ENCODE measurements around the gene BTD.

Gene BTD

DNA sequence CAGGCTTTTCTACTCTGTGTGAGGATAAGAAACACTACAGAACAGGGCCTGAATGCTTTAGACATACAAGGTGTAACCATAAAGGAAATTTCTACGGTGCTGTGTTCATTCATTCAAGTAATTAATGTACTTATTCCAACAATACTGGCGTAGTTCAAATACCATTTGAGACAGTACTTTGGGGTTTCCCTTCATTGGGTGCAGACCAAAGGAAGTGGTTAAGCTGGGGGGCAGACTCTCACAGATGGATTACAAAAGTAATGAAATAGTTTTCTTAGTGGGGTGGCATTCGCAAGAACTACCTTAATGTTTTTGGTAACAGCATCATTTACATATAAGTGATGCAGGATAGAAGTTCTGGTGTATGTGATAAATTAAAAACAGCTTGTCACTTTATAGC is 65.9 kb downstream of the BTD start:
- no peak for DNase-seq (ENCODE audit: low spot score)

DNA sequence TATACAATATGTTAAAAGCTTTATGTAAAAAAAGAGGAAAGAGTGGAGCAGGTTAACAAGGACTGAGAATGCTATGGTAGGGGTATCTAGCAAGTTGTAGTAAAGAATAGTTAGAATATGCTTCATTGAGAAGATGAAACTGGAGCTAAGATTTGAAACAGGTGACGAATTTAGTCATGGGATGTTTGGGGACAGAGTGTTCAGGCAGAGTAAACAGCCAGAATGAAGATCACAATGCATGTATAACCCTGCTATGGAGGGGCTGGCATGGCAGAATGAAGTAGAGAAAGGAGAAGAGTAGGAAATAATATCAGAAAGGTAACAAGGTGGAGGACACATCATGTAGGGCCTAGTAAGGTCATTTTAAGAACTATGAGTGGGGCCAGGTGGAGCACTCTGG is 72.0 kb downstream of the BTD start:
- DNase-seq (ENCODE audit: low spot score) = no peak

DNA sequence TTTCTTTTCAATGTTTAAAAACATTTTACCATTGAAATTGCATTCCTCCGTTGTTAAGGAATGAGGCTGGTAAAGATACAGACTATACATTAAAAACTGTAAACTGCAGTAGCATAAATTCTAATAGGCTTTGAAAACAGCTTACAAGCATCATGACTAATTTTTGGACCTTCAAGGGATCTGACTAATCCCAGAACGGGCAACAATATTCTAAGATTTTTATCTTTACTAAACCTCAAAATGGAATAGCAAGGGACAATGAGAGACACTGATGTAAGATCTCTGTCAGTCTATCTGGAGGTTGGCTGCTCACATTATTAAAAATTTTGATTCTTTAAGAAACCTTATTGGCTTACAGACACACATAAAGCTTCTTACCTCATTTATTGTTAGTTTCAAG is 74.7 kb downstream of the BTD start:
- DNase-seq (ENCODE audit: low spot score) = no peak

DNA sequence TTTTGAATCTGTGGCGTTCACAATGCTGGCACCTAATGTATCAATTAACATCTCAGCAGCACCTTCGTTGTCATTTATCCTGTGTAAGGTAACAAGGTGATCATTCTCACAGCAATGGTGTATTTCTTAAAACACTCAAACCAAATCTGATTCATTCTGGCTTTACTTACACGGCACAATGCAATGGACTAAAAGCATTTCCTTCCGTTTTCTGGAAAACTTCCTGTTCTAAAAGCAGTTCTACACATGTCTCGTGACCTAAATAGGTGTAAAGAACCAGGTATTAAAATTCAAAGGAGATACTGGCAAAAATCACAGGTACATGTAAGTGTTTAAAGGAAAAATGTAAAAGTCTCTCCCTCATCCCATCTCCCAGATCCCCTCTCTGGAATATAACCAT is 77.8 kb downstream of the BTD start:
- no peak for DNase-seq (ENCODE audit: low spot score)

DNA sequence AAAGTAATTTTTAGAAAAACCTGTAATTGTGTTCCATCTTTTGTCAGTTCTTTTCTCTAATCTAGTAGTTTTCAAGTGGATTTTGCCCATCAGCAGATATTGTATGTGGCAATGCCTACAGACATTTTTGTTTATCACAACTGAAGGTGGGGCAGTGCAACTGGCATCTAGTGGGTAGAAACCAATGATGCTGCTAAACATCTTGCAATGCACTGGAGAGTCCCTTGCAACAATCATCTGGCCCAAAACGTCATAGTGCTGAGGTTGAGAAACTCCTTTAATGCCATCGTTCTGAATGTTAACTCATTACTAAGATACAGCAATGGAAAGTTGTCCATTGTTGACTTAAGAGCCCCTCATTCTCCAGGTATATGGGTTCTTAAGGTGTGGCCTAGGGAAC is 80.1 kb downstream of the BTD start:
- DNase-seq (ENCODE audit: low spot score) = no peak

DNA sequence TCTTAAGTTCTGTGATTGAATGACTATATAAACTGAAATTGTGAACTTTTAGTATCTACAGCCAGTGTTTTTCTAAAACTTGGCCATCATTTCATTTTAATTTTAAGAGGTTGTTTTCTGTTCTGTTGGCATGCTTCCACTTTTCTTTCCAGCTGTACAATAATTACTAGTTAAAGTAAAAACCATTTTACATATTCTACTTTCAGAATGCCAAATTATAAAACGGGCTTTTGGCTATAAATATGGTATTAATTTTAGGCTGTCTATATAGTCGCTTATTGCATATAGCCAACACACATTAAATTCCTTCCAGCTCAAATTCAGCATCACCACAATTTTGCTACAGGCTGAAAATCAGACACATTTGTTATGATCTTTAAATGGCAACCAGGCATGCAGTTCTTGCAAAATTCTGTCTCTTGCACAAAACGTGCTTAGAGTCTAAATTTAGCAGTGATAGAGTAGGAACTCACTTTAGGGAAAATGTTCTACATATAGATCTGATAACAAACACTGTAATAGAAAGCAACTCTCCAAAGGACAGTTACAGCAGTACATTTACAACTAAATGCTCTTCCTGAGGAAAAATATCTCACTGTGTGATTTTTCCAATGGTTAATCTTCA is 81.1 kb downstream of the BTD start:
- no peak for DNase-seq (ENCODE audit: low spot score)

DNA sequence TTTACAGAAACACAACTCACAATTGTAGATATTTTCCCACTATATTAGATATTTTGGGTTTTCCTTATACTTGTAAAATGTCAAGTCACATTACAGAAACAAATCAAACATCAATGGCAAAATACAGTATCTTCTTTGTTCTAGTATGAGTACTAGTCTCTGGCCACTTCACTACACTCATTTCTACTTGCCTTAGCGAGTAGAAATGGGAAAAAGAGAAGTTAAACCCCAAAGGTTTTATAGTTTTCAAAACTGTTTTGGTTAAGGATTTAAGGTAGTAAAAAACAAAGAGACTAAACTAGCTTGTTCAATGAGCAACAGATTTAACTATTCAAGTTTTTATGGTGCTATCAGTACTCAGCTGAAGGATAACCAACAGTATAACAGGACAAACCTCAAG is 81.7 kb downstream of the BTD start:
- DNase-seq (ENCODE audit: low spot score) = no peak

DNA sequence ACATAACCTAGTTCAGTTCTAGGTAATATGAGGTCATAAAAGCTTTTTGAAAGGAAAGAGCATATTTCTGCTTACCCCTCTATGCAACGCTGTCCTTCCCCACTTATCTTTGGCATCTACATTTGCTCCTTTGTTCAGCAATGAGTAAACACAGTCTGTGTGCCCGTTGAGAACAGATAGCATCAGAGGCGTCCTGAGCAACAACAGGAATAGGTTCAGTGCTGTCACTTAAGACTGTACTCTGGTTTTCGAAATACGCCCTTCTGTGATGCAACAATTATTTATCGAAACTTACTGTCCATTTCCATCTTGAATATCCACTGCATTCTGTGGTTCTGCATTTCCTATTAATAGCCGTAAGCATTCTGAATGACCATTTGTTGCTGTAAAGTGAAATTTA is 84.4 kb downstream of the BTD start:
- DNase-seq (ENCODE audit: low spot score) = no peak

DNA sequence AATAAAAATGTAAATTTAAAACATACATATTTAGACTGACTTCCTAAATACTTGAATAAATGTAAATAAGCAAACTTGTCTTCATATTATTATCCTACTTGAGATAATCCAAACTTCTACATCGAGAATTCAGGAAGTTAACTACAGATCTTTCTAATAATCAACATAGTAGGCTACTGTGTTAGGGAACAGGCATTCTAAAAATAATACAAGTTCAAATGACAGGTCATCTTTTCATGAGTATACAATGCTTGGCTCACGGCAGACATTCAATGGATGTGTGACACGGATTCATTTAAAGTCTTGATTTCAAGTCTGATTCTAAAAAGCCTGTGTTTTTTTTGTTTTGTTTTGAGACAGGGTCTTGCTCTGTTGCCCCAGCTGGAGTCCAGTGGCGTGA is 88.7 kb downstream of the BTD start:
- no peak for DNase-seq (ENCODE audit: low spot score)

DNA sequence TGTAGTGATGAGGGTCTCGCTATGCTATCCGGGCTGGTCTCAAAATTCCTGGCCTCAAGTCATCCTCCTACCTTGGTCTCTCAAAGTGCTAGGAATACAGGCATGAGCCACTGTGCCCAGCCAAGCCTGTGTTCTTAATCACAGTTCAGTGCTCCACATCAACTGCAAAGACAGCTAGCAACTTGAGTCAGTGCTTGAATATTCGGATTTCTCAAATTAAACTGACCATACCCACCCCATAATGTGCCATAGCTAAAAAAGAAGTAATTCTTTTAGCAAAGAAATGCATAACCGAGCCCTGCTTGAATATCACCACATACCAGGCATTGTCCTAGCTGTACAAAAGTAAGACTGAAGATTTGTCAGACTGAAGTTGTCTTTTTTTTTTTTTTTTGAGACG is 89.2 kb downstream of the BTD start:
- no peak for DNase-seq (ENCODE audit: low spot score)

DNA sequence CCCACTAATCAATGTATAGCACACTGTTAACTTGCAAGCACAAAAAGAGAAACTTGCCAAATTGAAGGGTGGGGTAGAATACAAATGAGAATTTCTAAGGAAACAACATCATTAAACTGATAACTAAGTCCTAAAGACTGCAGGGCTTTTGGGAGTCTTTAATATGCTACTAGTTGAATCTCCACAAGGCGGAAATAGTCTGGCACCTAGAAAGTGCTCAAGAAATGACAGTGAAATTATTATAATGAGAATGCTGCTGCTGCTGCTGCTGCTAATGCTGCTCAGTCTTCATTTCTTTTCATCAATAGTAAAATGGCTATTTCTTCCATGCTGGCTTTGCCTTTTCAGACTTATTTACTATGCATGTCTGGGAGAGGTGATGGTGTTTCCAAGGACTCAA is 91.8 kb downstream of the BTD start:
- DNase-seq (ENCODE audit: low spot score) = no peak

DNA sequence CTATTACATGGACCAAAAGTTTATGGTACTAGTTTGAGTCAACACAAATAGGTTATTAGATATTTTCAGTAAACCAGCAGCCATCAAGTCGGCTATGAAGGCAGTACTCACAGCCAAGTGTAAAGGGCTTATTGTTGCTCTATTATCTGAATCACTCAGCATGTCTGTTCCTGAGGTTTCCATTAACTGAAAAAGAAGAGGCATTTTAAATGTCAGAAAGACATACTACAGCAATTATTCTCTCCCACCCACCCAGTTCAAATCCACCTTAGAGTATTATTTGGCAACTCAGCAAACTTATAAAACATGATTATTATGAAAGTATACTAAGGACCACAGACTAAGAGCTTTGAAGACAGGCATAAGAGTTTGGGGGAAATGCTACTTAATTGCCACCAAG is 93.1 kb downstream of the BTD start:
- no peak for DNase-seq (ENCODE audit: low spot score)

All from COLO829 (cell line).